ENCODE data around the gene COX7A2L. TPM values are rescaled to one million over a fixed set of nuclear protein-coding genes. Genes with fewer than 3 reads are reported as not detected.
A peak's percentile ranks its signal among the peaks of the same experiment; 100 is the strongest.

The COX7A2L gene
- total and polyA plus RNA-seq, 2 of the 8 experiments (the other 6 are each of a cell fraction or from before 2014, with no cell fraction given), result 85.6 to 114 TPM

- 81% methylated on average over 5 of the region's 5 CpGs; no CpG with 5 or more reads in 1 of the 2 experiments for WGBS, 2 experiments (ENCODE audit: extremely low coverage in 1 of 2, insufficient coverage in 1 of 2, insufficient read length in 1 of 2, insufficient replicate concordance in 2 of 2, low coverage in 1 of 2, low lambda C conversion rate in 2 of 2, missing lambda C conversion rate in 1 of 2)
- CTCF ChIA-PET (ENCODE audit: partially characterized antibody), result interaction anchor here (0.9 to 2.6 kb wide), 4 partner anchors 14 to 141 kb away, joined by 3 to 12 read pairs (median 3); no protein-coding TSS in a partner anchor
Observed at GRCh38 chr2:42369532-42370229, 8.7 kb upstream of the COX7A2L start.

More at GRCh38 chr2:42369532-42370229, 8.7 kb upstream of the COX7A2L start:
- Histone ChIP-seq H3K14ac (ENCODE audit: insufficient read length) (no peak overlapping the region), H3K23ac (ENCODE audit: insufficient read length) (no peak overlapping the region), H3K4me1 (replicated peaks in 1 of 4; ENCODE audit: control insufficient read depth in 3 of 4, insufficient read depth in 4 of 4, low read length in 3 of 4) (no peaks in the 10 kb centered on the region), H3K27ac (ENCODE audit: low read depth, low read length) (no peak overlapping the region), H2BK120ac (replicated peaks; ENCODE audit: low read depth, low read length) (no peak overlapping the region), H4K20me1 (replicated peaks in 1 of 2; ENCODE audit: control insufficient read depth in 1 of 2, insufficient read depth in 2 of 2, low read length in 2 of 2) (no peaks in the 10 kb centered on the region), H3K9me3 (ENCODE audit: insufficient read depth in 2 of 2, low read depth in 1 of 2, low read length in 1 of 2) (no peaks in the 10 kb centered on the region), H3K27me3 (replicated peaks in 1 of 4; ENCODE audit: control insufficient read depth in 3 of 4, extremely low read depth in 1 of 4, insufficient read depth in 3 of 4, low read length in 3 of 4) (no peaks in the 10 kb centered on the region), H2AFZ (ENCODE audit: low read length) (no peak overlapping the region), H3K9ac (replicated peaks in 1 of 4; ENCODE audit: extremely low read depth in 1 of 4, low read depth in 3 of 4, low read length in 3 of 4) (no peak overlapping the region; a peak in 1 of 7 replicates), H2BK20ac (ENCODE audit: low read length) (0 out of 2 replicates have a peak overlapping the region, but pooled peaks have one; percentile 3), H3K79me2 (ENCODE audit: control insufficient read depth in 1 of 2, insufficient read depth in 2 of 2, low read length in 2 of 2) (no peaks in the 10 kb centered on the region), H2BK5ac (ENCODE audit: low read depth, low read length) (no peak overlapping the region), H3K36me3 (ENCODE audit: control insufficient read depth in 2 of 4, insufficient read depth in 4 of 4, low read length in 3 of 4) (no peaks in the 10 kb centered on the region), H3K56ac (replicated peaks; ENCODE audit: insufficient read length, low read depth, low read length) (no peak overlapping the region), H2BK12ac (ENCODE audit: low read depth, low read length) (no peak overlapping the region), H4K8ac (ENCODE audit: extremely low read depth, insufficient read depth, low read length) (no peak overlapping the region; the same call in 1 of the 2 replicates), H3K4ac (replicated peaks; ENCODE audit: insufficient read length, low read depth, low read length) (no peak overlapping the region), H2BK15ac (ENCODE audit: low read length) (no peak overlapping the region), H3K18ac (ENCODE audit: extremely low read depth, low read length) (no peak overlapping the region), H3K4me3 (ENCODE audit: extremely low read depth in 1 of 4, insufficient read depth in 2 of 4, low read depth in 3 of 4, low read length in 4 of 4) (no peak overlapping the region), H4K5ac (ENCODE audit: insufficient read length, low read depth, low read length) (no peak overlapping the region), H4K91ac (replicated peaks; ENCODE audit: insufficient read length, low read length) (no peak overlapping the region), H2AK5ac (ENCODE audit: low read depth, low read length) (no peak overlapping the region), H3K23me2 (ENCODE audit: low read depth, low read length) (no peaks in the 10 kb centered on the region), H3K4me2 (ENCODE audit: insufficient read depth in 1 of 2, low read depth in 2 of 2, low read length in 2 of 2) (no peak overlapping the region), H3K79me1 (ENCODE audit: low read depth, low read length) (no peaks in the 10 kb centered on the region)
- FAIRE-seq (no peak), DNase-seq (ENCODE audit: low read depth in 1 of 2, low spot score in 2 of 2) (no peak)
- TF ChIP-seq MAFK (IDR thresholded peaks at IDR 0.05; ENCODE audit: low read depth, low read length) (no peak), TAF1 (IDR thresholded peaks at IDR 0.05; ENCODE audit: low read depth, low read length) (no peak)
- POLR2A ChIA-PET (ENCODE audit: partially characterized antibody), result no interaction called here

Measured in H1 (cell line).